Breast epithelium (tissue), 3 donors: ENCODE data around the gene PLEKHF1.

Source experiments
- POLR2A ChIP-seq: fragments of 450-650 bp; IDR thresholded peaks from one replicate; pipeline ENCODE4 v1.6.1; 2016; ENCODE audit warnings: antibody characterized with exemption, mild to moderate bottlenecking, moderate library complexity
- POLR2AphosphoS5 ChIP-seq, 3 donors: sonication (generic); formaldehyde crosslinking; IDR thresholded peaks; one replicate each; pipeline ENCODE4 v1.6.1; 2017; ENCODE audit warnings: antibody characterized with exemption in 3 of 3
- TF ChIP-seq, protein P1 (sequence below), 3 donors: fragments of 450-650 bp; IDR thresholded peaks; one replicate each; pipeline ENCODE4 v1.5.1; 2016 to 2017; ENCODE audit warnings: antibody characterized with exemption in 3 of 3, mild to moderate bottlenecking in 3 of 3, moderate library complexity in 3 of 3

DNA sequence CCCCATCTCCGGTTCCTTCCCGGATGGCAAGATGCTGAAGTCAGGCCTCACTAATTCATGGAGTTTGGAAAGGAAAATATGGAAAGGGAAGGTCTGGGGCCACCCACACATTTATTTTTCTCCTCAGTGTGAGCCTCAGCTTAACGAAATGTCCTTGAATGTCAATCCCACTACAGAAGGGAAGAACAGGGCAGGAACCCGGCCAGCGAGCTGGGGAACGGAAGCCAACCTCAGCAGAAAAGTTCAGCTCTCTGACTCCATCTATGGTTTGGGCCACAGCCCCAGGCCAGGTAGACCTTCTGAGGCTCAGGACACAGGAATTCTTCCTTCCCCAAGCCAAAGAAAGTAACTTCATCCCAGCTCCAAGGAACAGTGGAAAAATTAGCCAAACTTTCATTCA lies 41.4 kb downstream of the PLEKHF1 start:
- TF ChIP-seq, protein P1, sequence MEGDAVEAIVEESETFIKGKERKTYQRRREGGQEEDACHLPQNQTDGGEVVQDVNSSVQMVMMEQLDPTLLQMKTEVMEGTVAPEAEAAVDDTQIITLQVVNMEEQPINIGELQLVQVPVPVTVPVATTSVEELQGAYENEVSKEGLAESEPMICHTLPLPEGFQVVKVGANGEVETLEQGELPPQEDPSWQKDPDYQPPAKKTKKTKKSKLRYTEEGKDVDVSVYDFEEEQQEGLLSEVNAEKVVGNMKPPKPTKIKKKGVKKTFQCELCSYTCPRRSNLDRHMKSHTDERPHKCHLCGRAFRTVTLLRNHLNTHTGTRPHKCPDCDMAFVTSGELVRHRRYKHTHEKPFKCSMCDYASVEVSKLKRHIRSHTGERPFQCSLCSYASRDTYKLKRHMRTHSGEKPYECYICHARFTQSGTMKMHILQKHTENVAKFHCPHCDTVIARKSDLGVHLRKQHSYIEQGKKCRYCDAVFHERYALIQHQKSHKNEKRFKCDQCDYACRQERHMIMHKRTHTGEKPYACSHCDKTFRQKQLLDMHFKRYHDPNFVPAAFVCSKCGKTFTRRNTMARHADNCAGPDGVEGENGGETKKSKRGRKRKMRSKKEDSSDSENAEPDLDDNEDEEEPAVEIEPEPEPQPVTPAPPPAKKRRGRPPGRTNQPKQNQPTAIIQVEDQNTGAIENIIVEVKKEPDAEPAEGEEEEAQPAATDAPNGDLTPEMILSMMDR (IDR thresholded peaks at IDR 0.05) = no peak
- no peak for TF ChIP-seq POLR2A
- TF ChIP-seq POLR2AphosphoS5 (IDR thresholded peaks at IDR 0.05) = no peak
